Activated gamma-delta T cell (primary cell): ENCODE measurements around the gene TMEM130.

ENCODE experiments used
- DNase-seq: peaks from one replicate; lab custom pipeline; 2025; lab: John Stamatoyannopoulos, UW

TMEM130 gene

GRCh38 chr7:98841179-98841997 lies 28.4 kb downstream of the TMEM130 start:
- no peak for DNase-seq

GRCh38 chr7:98840722-98841121 lies 29.1 kb downstream of the TMEM130 start:
- no peak for DNase-seq

GRCh38 chr7:98840096-98840495 lies 29.7 kb downstream of the TMEM130 start:
- DNase-seq = no peak

DNA sequence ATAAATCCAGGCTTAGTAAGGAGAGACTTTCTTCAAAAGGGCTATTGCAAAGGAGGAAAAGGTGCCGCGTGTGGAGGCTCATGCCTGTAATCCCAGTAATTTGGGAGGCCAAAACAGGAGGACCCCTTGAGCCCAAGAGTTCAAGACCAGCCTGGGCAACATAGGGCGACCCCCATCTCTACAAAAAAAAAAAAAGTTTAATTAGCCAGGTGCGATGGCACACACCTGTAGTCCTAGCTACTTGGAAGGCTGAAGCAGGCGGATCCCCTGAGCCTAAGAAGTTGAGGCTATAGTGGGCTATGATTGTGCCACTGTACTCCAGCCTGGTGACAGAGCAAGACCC lies 32.2 kb downstream of the TMEM130 start:
- no peak for DNase-seq

GRCh38 chr7:98836811-98837629 lies 32.8 kb downstream of the TMEM130 start:
- DNase-seq = no peak

GRCh38 chr7:98834949-98835348 lies 34.9 kb downstream of the TMEM130 start:
- no peak for DNase-seq

- no peak for DNase-seq
These were observed 36.8 kb downstream of the TMEM130 start for GRCh38 chr7:98833022-98833421.

- no peak for DNase-seq
These were observed 38.1 kb downstream of the TMEM130 start for GRCh38 chr7:98831641-98832221.

- DNase-seq = no peak
These were observed 38.8 kb downstream of the TMEM130 start for GRCh38 chr7:98830972-98831548.

DNA sequence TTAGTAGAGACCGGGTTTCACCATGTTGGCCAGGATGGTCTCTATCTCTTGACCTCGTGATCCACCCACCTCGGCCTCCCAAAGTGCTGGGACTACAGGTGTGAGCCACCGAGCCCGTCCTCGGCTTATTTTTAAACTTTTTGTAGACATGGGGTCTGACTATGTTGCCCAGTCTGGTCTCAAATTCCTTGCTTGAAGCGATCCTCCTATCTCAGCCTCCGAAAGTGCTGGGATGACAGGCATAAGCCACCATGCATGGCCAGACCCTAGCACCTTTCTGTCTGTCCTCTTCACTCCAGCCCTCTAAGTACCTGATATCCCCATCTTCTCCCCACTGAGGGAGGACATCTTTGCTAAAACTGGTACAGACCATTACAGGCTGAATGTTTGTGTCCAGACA lies 41.4 kb downstream of the TMEM130 start:
- DNase-seq = no peak

GRCh38 chr7:98827258-98827657 lies 42.6 kb downstream of the TMEM130 start:
- DNase-seq = no peak

DNA sequence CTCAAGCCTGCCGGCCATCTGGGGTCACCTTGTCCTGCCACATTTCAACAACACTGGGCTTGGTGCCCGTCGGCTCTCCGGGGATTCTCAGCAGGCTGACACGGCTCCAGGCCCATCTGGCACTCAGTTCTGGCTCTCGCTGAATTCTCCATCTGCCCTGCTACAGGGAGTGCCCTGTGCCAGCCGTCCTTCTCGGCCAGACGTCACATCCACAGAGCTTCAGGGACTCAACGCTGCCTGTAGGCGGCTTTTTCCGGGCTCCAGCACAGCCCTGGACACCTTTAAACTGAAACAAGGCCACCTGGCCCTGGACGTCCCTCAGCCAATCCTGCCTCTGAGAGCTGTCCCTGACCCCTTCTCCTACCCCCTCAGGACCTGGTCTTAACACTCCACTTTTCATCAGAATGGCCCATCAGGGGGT lies 43.0 kb downstream of the TMEM130 start:
- DNase-seq = no peak

DNA sequence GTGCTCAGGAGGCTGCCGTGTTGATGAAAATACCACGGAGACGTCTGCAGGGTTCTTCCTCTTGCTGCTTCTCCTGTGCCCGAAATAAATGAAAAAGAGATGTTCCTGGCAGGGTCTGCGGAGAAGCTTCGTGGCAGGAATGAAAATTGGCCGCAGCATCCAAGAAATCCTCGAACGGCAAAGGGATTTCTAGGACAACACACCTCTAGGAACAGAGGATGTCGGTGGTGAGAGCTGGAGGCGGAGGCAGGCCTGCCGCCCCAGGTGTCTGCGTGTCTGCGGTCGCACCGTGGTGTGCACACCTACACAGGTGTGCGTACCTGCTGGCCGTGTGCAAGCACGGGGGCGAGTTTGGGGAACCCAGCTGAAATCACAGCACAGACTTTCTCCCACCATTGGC lies 43.4 kb downstream of the TMEM130 start:
- DNase-seq = no peak

GRCh38 chr7:98823226-98823625 lies 46.6 kb downstream of the TMEM130 start:
- no peak for DNase-seq

- no peak for DNase-seq
These were observed 48.5 kb downstream of the TMEM130 start for GRCh38 chr7:98821348-98821747.

GRCh38 chr7:98816967-98817710 lies 52.7 kb downstream of the TMEM130 start:
- DNase-seq = no peak

- no peak for DNase-seq
These were observed 53.6 kb downstream of the TMEM130 start for GRCh38 chr7:98816241-98816640.

DNA sequence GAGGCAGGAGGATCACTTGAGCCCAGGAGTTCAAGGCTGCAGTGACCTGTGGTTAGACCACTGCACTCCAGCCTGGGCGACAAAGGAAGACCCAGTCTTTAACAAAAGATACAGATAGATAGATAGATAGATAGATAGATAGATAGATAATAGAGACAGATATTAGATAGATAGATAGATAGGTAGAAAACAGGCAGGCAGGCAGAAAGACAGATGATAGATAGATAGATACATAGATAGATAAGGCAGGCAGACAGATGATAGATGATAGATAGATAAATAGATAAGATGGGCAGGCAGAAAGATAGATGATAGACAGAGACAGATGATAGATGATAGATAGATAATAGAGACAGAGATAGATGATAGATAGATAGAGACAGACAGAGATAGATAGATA lies 54.5 kb downstream of the TMEM130 start:
- no peak for DNase-seq

DNA sequence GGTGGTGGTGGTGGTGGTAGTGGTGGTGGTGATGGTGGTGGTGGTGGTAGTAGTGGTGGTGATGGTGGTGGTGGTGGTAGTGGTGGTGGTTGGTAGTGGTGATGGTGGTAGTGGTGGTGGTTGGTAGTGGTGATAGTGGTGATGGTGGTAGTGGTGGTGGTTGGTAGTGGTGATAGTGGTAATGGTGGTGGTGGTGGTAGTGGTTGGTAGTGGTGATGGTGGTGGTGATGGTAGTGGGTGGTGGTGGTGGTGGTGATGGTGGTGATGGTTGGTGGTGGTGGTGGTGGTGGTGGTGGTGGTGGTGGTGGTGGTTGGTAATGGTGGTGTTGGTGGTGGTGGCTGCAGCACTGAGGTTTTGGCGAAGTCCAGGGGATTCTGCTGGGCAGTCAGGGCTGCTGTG lies 58.5 kb downstream of the TMEM130 start:
- DNase-seq = no peak

DNA sequence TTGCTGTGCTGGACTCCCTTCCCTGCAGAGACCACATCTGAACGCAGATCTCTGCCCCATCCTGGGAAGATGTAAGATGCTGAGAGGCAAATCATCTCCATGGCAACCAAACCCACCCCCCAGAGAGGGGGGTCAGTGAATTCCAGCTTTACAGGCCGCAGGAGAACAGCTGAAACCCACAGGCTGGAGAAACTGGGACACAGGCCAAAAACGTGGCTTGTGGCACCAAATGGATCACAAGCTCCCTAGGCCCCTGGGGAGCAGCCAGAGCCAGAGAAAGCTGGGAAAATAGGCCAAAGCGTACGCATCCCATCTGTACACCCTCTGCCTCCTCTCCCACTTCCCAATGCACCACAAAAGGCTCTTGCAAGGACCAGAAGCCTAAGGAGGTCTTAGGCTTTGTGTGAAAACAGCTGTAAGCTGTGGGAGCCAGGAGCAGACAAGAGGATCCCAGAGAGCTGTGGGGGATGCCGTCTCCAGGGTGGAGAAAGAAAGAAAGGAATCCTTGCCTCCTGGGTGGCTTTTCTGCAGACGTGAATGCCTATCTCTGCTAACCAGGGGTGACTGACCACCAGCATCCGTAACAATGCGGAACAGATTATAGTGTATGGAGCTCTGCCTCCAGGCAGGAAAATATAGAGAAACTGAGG lies 59.5 kb downstream of the TMEM130 start:
- no peak for DNase-seq

- DNase-seq = no peak
These were observed 60.9 kb downstream of the TMEM130 start for GRCh38 chr7:98808751-98809460.
